IMR-90 (cell line): ENCODE data around the gene MAP3K5. TPM values are rescaled to one million over a fixed set of nuclear protein-coding genes. Genes with fewer than 3 reads are reported as not detected.

Experiments
- ATAC-seq: fragments of 200-7000 bp; cut with Tn5 transposase; 2 replicates; pipeline ENCODE4 v1.9.1; 2020; ENCODE audit warnings: low read depth, mild to moderate bottlenecking, moderate library complexity
- BruUV-seq: library from RNA; stranded (reverse); fragments of 400-500 nt; replicated peaks from 2 replicates; lab custom pipeline; 2021; lab: Mats Ljungman, UMichigan
- CTCF ChIA-PET: fragments of 300-600 bp; formaldehyde crosslinking; extraction: SDS; loops from one replicate; lab custom pipeline; 2021; ENCODE audit warnings: antibody characterized with exemption; lab: Yijun Ruan, JAX
- POLR2A ChIA-PET: fragments of 300-600 bp; sonication (Branson Sonifier 250); formaldehyde crosslinking; loops from one replicate; lab custom pipeline; 2022; ENCODE audit warnings: antibody characterized with exemption; ENCODE audit not compliant: unreplicated experiment; lab: Charles Lee
- DNase-seq: peaks from one replicate; pipeline ENCODE4 v3.0.0; 2013
- H2AFZ ChIP-seq: replicated peaks from 2 replicates; pipeline ENCODE3; 2013; ENCODE audit warnings: low read length, mild to moderate bottlenecking; ENCODE audit not compliant: poor library complexity
- H2AK5ac ChIP-seq: 2 replicates; pipeline ENCODE4 v1.6.1; 2013; ENCODE audit warnings: low read depth, low read length, inconsistent platforms
- H2AK9ac ChIP-seq: replicated peaks from 2 replicates; pipeline ENCODE3; 2013; ENCODE audit warnings: mild to moderate bottlenecking, low read depth, low read length, moderate library complexity; ENCODE audit not compliant: poor library complexity
- H2BK120ac ChIP-seq: 2 replicates; pipeline ENCODE4 v1.6.1; 2013; ENCODE audit warnings: low read depth, low read length, inconsistent platforms
- H2BK15ac ChIP-seq: 3 replicates; pipeline ENCODE4 v1.6.1; 2013; ENCODE audit warnings: low read depth, low read length, inconsistent platforms
- H2BK20ac ChIP-seq: 2 replicates; pipeline ENCODE4 v1.6.1; 2013; ENCODE audit warnings: low read depth, mild to moderate bottlenecking, inconsistent platforms, low read length, moderate library complexity
- H2BK5ac ChIP-seq: 2 replicates; pipeline ENCODE4 v1.6.1; 2013; ENCODE audit warnings: mild to moderate bottlenecking, low read depth, low read length, inconsistent platforms; ENCODE audit not compliant: poor library complexity, severe bottlenecking
- H3K14ac ChIP-seq: replicated peaks from 2 replicates; pipeline ENCODE4 v1.6.1; 2013; ENCODE audit warnings: low read depth, low read length, inconsistent platforms
- H3K18ac ChIP-seq: 2 replicates; pipeline ENCODE4 v1.6.1; 2013; ENCODE audit warnings: low read depth, low read length, control low read depth
- H3K23ac ChIP-seq: 2 replicates; pipeline ENCODE4 v1.6.1; 2013; ENCODE audit warnings: low read depth, low read length, inconsistent platforms
- H3K27ac ChIP-seq: 2 replicates; pipeline ENCODE4 v1.5.1; 2013; ENCODE audit warnings: mild to moderate bottlenecking, control low read depth, low read length; ENCODE audit not compliant: insufficient read depth
- H3K27me3 ChIP-seq: 2 replicates; pipeline ENCODE4 v1.6.1; 2013; ENCODE audit warnings: low read length; ENCODE audit not compliant: control insufficient read depth, insufficient read depth
- H3K36me3 ChIP-seq: 2 replicates; pipeline ENCODE4 v1.6.1; 2013; ENCODE audit warnings: low read length, mixed read lengths; ENCODE audit not compliant: control insufficient read depth, insufficient read depth
- H3K4ac ChIP-seq: 2 replicates; pipeline ENCODE4 v1.6.1; 2013; ENCODE audit warnings: low read depth, low read length, inconsistent platforms
- H3K4me1 ChIP-seq: 2 replicates; pipeline ENCODE4 v1.6.1; 2013; ENCODE audit warnings: low read length, mixed read lengths; ENCODE audit not compliant: control insufficient read depth, insufficient read depth
- H3K4me2 ChIP-seq: 2 replicates; pipeline ENCODE4 v1.6.1; 2013; ENCODE audit warnings: low read depth, mild to moderate bottlenecking, control low read depth, low read length, moderate library complexity
- H3K4me3 ChIP-seq: 2 replicates; pipeline ENCODE4 v1.5.1; 2013; ENCODE audit warnings: low read depth, mild to moderate bottlenecking, control low read depth, low read length, moderate library complexity; ENCODE audit not compliant: insufficient read depth
- H3K56ac ChIP-seq: 2 replicates; pipeline ENCODE4 v1.6.1; 2013; ENCODE audit warnings: low read length, inconsistent platforms; ENCODE audit not compliant: insufficient read depth; ENCODE audit errors: extremely low read depth
- H3K79me1 ChIP-seq, 2 experiments: 2 replicates each; pipeline ENCODE4 v1.6.1; 2013; ENCODE audit warnings: low read length in 2 of 2, inconsistent platforms in 1 of 2, low read depth in 1 of 2
- H3K9ac ChIP-seq: 2 replicates; pipeline ENCODE4 v1.6.1; 2013; ENCODE audit warnings: low read depth, low read length, control low read depth
- H3K9me1 ChIP-seq: 2 replicates; pipeline ENCODE4 v1.6.1; 2013; ENCODE audit warnings: low read length, inconsistent platforms; ENCODE audit not compliant: insufficient read depth
- H3K9me3 ChIP-seq: 2 replicates; pipeline ENCODE4 v1.6.1; 2013; ENCODE audit warnings: low read length; ENCODE audit not compliant: control insufficient read depth, insufficient read depth
- H4K20me1 ChIP-seq: 2 replicates; pipeline ENCODE4 v1.6.1; 2013; ENCODE audit warnings: low read length, inconsistent platforms; ENCODE audit not compliant: insufficient read depth
- H4K5ac ChIP-seq: 2 replicates; pipeline ENCODE4 v1.6.1; 2013; ENCODE audit warnings: mild to moderate bottlenecking, low read depth, low read length, control low read depth
- H4K8ac ChIP-seq, 2 experiments: 2 replicates each; pipeline ENCODE4 v1.6.1; 2013; ENCODE audit warnings: low read depth in 2 of 2, low read length in 2 of 2, control low read depth in 1 of 2, inconsistent platforms in 1 of 2
- H4K91ac ChIP-seq: 2 replicates; pipeline ENCODE4 v1.6.1; 2013; ENCODE audit warnings: low read depth, low read length, inconsistent platforms; ENCODE audit not compliant: insufficient read depth
- BHLHE40 ChIP-seq: fragments of 150-350 bp; IDR thresholded peaks from 2 replicates; pipeline ENCODE4 v1.6.1; 2016; ENCODE audit warnings: mild to moderate bottlenecking, low read depth, low read length
- CEBPB ChIP-seq: IDR thresholded peaks from 2 replicates; pipeline ENCODE4 v1.6.1; 2012; ENCODE audit warnings: low read depth, low read length, improper control_type of control experiment
- CHD1 ChIP-seq: IDR thresholded peaks from 2 replicates; pipeline ENCODE4 v1.6.1; 2012; ENCODE audit warnings: low read depth, low read length, improper control_type of control experiment
- FOS ChIP-seq: fragments of 150-350 bp; IDR thresholded peaks from 2 replicates; pipeline ENCODE4 v1.6.1; 2016; ENCODE audit warnings: low read depth, low read length
- MAFK ChIP-seq: IDR thresholded peaks from 2 replicates; pipeline ENCODE4 v1.6.1; 2012; ENCODE audit warnings: low read depth, low read length, improper control_type of control experiment
- MAZ ChIP-seq: IDR thresholded peaks from 2 replicates; pipeline ENCODE4 v1.6.1; 2012; ENCODE audit warnings: low read depth, mild to moderate bottlenecking, low read length, improper control_type of control experiment, moderate library complexity, borderline replicate concordance
- MXI1 ChIP-seq: IDR thresholded peaks from 2 replicates; pipeline ENCODE4 v1.6.1; 2012; ENCODE audit warnings: low read depth, mild to moderate bottlenecking, low read length, moderate library complexity, borderline replicate concordance
- NFE2L2 ChIP-seq: fragments of 150-350 bp; IDR thresholded peaks from 2 replicates; pipeline ENCODE4 v1.6.1; 2016; ENCODE audit warnings: low read depth, mild to moderate bottlenecking, low read length
- POLR2A ChIP-seq: IDR thresholded peaks from 2 replicates; pipeline ENCODE4 v1.6.1; 2012; ENCODE audit warnings: mild to moderate bottlenecking, low read depth, low read length
- RAD21 ChIP-seq: IDR thresholded peaks from 2 replicates; pipeline ENCODE4 v1.6.1; 2012; ENCODE audit warnings: low read length, improper control_type of control experiment
- RCOR1 ChIP-seq: IDR thresholded peaks from 2 replicates; pipeline ENCODE4 v1.6.1; 2012; ENCODE audit warnings: mild to moderate bottlenecking, low read length, improper control_type of control experiment; ENCODE audit not compliant: insufficient replicate concordance
- RFX5 ChIP-seq: IDR thresholded peaks from 2 replicates; pipeline ENCODE4 v1.8.0; 2012; ENCODE audit warnings: low read depth, mild to moderate bottlenecking, low read length, moderate library complexity
- SMC3 ChIP-seq: fragments of 150-350 bp; IDR thresholded peaks from 2 replicates; pipeline ENCODE4 v1.6.1; 2016; ENCODE audit warnings: low read depth, mild to moderate bottlenecking, antibody characterized with exemption, low read length, moderate library complexity
- WGBS, 2 experiments: methylation state at CpG; one replicate each; pipeline versions ENCODE4 v1.1.5 to v1.1.7; 2013; ENCODE audit warnings: missing lambda C conversion rate in 2 of 2; ENCODE audit not compliant: insufficient read length in 1 of 2; ENCODE audit errors: extremely low coverage in 2 of 2; 5-methylcytosine and 5-hydroxymethylcytosine counted together
- dilution Hi-C: fragments of 300-500 bp; cut with HindIII; formaldehyde crosslinking; loops from one replicate; pipeline ENCODE4 v1.14.3; 2018; ENCODE audit warnings: low sequenced_read_pairs; ENCODE audit not compliant: unreplicated experiment
- in situ Hi-C: fragments of 300-500 bp; cut with MboI; formaldehyde crosslinking; loops from 3 replicates; pipeline ENCODE4 v1.14.3; 2019; ENCODE audit warnings: low sequenced_read_pairs, inconsistent platforms, mixed read lengths
- intact Hi-C: fragments of 100-400 bp; cut with micrococcal nuclease; formaldehyde crosslinking; loops from 2 replicates; pipeline ENCODE4 v1.10.0; 2022
- polyA plus RNA-seq, 3 experiments: library from polyadenylated mRNA; depleted of rRNA; stranded (reverse); fragments of >200 nt; gene quantifications; 2 replicates each; pipeline ENCODE4 v1.2.3, GENCODE V29; 2012; ENCODE audit warnings: low replicate concordance in 1 of 3
- total RNA-seq: library from RNA; depleted of rRNA; stranded (reverse); fragments of >200 nt; gene quantifications from 2 replicates; pipeline ENCODE4 v1.2.3, GENCODE V29; 2012
- TF ChIP-seq, protein P1 (sequence below): fragments of 150-350 bp; IDR thresholded peaks from 2 replicates; pipeline ENCODE4 v1.6.1; 2016; ENCODE audit warnings: low read depth, mild to moderate bottlenecking, low read length, moderate library complexity, borderline replicate concordance
- TF ChIP-seq, protein P2 (sequence below): conservative IDR thresholded peaks from 2 replicates; pipeline ENCODE4 v1.5.1; 2012; ENCODE audit warnings: mild to moderate bottlenecking, low read depth, low read length, improper control_type of control experiment
- TF ChIP-seq, protein P3 (sequence below): fragments of 150-350 bp; IDR thresholded peaks from 2 replicates; pipeline ENCODE4 v1.6.1; 2017; ENCODE audit warnings: mild to moderate bottlenecking, antibody characterized with exemption, low read length, low read depth

Gene MAP3K5
- total and polyA plus RNA-seq, 2 of the 4 experiments (the other 2 are of a cell fraction): 5.4 to 17.6 TPM

DNA sequence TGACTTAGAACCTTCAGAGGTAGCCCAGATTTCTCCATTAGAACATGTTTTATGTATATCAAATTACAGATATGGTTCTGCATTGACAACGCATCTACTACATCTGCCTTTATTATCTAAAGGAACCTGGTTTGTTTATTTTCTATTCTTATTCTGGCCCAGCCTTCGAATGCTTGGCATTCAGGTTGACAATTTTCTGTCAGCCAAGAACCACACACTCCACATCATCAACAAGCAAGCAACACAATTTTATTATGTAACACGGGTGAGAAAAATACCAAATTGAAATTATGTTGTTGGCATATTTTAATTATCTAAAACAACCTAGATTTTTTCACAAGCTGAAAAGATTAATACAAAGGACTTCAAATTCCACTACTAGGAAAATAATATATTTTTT lies 14.6 kb downstream of the MAP3K5 start:
- H4K20me1 ChIP-seq: peaks cover 14% of the 10 kb centered on the region; the same call in 1 of the 2 replicates
- H3K4me2 ChIP-seq: no peak overlapping the region
- no peak overlapping the region for H4K5ac ChIP-seq
- no peak overlapping the region for H3K9ac ChIP-seq
- H3K56ac ChIP-seq: no peak overlapping the region
- intact Hi-C loops: no loop called here
- no peak overlapping the region for H2BK20ac ChIP-seq
- no peak overlapping the region for H2AK9ac ChIP-seq
- no peak overlapping the region for H3K23ac ChIP-seq
- H3K4me3 ChIP-seq: no peak overlapping the region
- no TSS peak for BruUV-seq
- H2BK15ac ChIP-seq: no peak overlapping the region
- no peaks in the 10 kb centered on the region for H3K27me3 ChIP-seq
- no peak overlapping the region for H2AK5ac ChIP-seq
- no peaks in the 10 kb centered on the region for H3K36me3 ChIP-seq
- H3K9me1 ChIP-seq: no peaks in the 10 kb centered on the region
- no peak overlapping the region for H2BK5ac ChIP-seq
- no peak overlapping the region for H2AFZ ChIP-seq
- in situ Hi-C loops: loop anchor here (25.0 kb wide), 1 partner anchor 490 kb away; the partner anchor contains the start of gene BCLAF1
- no peak overlapping the region for H3K4ac ChIP-seq
- ATAC-seq (no peak), DNase-seq (no peak)
- H4K8ac ChIP-seq: no peak overlapping the region
- no peak overlapping the region for H2BK120ac ChIP-seq
- H3K9me3 ChIP-seq: no peaks in the 10 kb centered on the region
- dilution Hi-C loops: no loop called here
- no peak overlapping the region for H3K27ac ChIP-seq
- H3K14ac ChIP-seq: no peak overlapping the region
- H3K4me1 ChIP-seq: peaks cover 9% of the 10 kb centered on the region; the same call in 1 of the 2 replicates
- H3K18ac ChIP-seq: no peak overlapping the region
- CTCF ChIA-PET: no interaction called here
- H3K79me1 ChIP-seq: peaks cover 41 to 73% of the 10 kb centered on the region in 2 experiments
- no peak overlapping the region for H4K91ac ChIP-seq
- POLR2A ChIA-PET: no interaction called here
- no CpG with 5 or more reads among the region's 3 CpGs for WGBS, 2 experiments
- TF ChIP-seq, protein P1, sequence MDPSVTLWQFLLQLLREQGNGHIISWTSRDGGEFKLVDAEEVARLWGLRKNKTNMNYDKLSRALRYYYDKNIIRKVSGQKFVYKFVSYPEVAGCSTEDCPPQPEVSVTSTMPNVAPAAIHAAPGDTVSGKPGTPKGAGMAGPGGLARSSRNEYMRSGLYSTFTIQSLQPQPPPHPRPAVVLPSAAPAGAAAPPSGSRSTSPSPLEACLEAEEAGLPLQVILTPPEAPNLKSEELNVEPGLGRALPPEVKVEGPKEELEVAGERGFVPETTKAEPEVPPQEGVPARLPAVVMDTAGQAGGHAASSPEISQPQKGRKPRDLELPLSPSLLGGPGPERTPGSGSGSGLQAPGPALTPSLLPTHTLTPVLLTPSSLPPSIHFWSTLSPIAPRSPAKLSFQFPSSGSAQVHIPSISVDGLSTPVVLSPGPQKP: no peak
- TF ChIP-seq BHLHE40 (no peak), CEBPB (no peak), MAFK (no peak), POLR2A (no peak), NFE2L2 (no peak), CHD1 (no peak), RCOR1 (no peak), RAD21 (no peak), RFX5 (no peak), MAZ (no peak), FOS (no peak), SMC3 (no peak), MXI1 (no peak)
- TF ChIP-seq, protein P2, sequence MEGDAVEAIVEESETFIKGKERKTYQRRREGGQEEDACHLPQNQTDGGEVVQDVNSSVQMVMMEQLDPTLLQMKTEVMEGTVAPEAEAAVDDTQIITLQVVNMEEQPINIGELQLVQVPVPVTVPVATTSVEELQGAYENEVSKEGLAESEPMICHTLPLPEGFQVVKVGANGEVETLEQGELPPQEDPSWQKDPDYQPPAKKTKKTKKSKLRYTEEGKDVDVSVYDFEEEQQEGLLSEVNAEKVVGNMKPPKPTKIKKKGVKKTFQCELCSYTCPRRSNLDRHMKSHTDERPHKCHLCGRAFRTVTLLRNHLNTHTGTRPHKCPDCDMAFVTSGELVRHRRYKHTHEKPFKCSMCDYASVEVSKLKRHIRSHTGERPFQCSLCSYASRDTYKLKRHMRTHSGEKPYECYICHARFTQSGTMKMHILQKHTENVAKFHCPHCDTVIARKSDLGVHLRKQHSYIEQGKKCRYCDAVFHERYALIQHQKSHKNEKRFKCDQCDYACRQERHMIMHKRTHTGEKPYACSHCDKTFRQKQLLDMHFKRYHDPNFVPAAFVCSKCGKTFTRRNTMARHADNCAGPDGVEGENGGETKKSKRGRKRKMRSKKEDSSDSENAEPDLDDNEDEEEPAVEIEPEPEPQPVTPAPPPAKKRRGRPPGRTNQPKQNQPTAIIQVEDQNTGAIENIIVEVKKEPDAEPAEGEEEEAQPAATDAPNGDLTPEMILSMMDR: no peak
- TF ChIP-seq, protein P3, sequence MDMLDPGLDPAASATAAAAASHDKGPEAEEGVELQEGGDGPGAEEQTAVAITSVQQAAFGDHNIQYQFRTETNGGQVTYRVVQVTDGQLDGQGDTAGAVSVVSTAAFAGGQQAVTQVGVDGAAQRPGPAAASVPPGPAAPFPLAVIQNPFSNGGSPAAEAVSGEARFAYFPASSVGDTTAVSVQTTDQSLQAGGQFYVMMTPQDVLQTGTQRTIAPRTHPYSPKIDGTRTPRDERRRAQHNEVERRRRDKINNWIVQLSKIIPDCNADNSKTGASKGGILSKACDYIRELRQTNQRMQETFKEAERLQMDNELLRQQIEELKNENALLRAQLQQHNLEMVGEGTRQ: no peak
